Breast epithelium (tissue), 3 donors: ENCODE data around the gene HLA-DQA1.
"Not testable (repeated sequence)": the region's sequence is repeated elsewhere in the genome, so short reads cannot be mapped to it uniquely, and the experiment has no call there.

ENCODE experiments used
- POLR2AphosphoS5 ChIP-seq, 3 donors: sonication (generic); formaldehyde crosslinking; IDR thresholded peaks; one replicate each; pipeline ENCODE4 v1.6.1; 2017; ENCODE audit warnings: antibody characterized with exemption in 3 of 3
- TF ChIP-seq, protein P1 (sequence below), 3 donors: fragments of 450-650 bp; IDR thresholded peaks; one replicate each; pipeline ENCODE4 v1.5.1; 2016 to 2017; ENCODE audit warnings: antibody characterized with exemption in 3 of 3, mild to moderate bottlenecking in 3 of 3, moderate library complexity in 3 of 3

DNA sequence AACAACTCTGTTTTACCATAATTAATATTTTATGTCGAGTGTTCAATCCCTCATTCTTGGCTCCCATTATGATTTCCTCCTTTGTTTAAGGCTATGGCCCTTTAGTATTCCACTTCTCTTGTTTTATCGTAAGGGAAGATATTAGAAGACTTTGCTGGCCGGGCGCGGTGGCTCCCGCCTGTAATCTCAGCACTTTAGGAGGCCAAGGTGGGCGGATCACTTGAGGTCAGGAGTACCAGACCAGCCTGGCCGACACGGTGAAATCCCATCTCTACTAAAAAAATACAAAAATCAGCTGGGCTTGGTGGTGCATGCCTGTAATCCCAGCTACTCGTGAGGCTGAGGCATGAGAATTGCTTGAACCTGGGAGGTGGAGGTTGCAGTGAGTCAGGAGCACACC lies 46.5 kb upstream of the HLA-DQA1 start:
- TF ChIP-seq, protein P1, sequence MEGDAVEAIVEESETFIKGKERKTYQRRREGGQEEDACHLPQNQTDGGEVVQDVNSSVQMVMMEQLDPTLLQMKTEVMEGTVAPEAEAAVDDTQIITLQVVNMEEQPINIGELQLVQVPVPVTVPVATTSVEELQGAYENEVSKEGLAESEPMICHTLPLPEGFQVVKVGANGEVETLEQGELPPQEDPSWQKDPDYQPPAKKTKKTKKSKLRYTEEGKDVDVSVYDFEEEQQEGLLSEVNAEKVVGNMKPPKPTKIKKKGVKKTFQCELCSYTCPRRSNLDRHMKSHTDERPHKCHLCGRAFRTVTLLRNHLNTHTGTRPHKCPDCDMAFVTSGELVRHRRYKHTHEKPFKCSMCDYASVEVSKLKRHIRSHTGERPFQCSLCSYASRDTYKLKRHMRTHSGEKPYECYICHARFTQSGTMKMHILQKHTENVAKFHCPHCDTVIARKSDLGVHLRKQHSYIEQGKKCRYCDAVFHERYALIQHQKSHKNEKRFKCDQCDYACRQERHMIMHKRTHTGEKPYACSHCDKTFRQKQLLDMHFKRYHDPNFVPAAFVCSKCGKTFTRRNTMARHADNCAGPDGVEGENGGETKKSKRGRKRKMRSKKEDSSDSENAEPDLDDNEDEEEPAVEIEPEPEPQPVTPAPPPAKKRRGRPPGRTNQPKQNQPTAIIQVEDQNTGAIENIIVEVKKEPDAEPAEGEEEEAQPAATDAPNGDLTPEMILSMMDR (IDR thresholded peaks at IDR 0.05): not testable (repeated sequence)
- TF ChIP-seq POLR2AphosphoS5 (IDR thresholded peaks at IDR 0.05): not testable (repeated sequence)
